ENCODE results near the gene NDP. TPM values are rescaled to one million over a fixed set of nuclear protein-coding genes. Genes with fewer than 3 reads are reported as not detected.

NDP gene
- total and polyA plus RNA-seq, 10 of the 15 experiments (the other 5 are each of a cell fraction or from before 2014, with no cell fraction given), result 0.04 TPM; not detected in 9

DNA sequence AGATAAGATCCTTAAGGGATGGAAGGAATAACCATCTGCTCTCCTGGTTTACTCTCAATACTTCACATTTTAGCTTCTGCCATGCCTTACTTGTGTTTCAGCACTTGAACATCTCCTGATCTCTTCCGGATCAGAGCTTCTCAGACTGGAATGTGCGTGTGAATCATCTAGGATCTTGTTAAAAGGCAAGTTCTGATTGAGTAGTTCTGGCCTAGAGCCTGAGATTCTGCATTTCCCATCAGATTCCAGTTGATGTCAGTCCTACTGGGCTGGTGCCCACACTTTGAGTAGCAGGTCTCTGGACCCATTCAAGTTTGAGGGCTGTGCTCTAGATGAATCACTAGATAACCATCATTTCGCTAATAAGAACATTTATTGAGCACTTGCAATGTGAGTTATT, 20.0 kb downstream of the NDP start:
- in situ Hi-C loops (cut with MboI), result loop anchor here (10.0 kb wide), 1 partner anchor 1222 kb away; no protein-coding TSS in a partner anchor
- Histone ChIP-seq H3K79me2 (ENCODE audit: control insufficient read depth, insufficient read depth, low read length) (no peaks in the 10 kb centered on the region), H3K4me3 (no peak overlapping the region), H2AFZ (ENCODE audit: control insufficient read depth, low read depth, low read length) (no peak overlapping the region), H3K27me3 (replicated peaks in 1 of 2; ENCODE audit: control insufficient read depth in 2 of 2, insufficient read depth in 2 of 2, low read length in 1 of 2) (no peaks in the 10 kb centered on the region), H3K27ac (ENCODE audit: control insufficient read depth, insufficient read depth) (no peak overlapping the region), H3K4me2 (ENCODE audit: control insufficient read depth, insufficient read depth) (no peak overlapping the region), H4K20me1 (ENCODE audit: control insufficient read depth, insufficient read depth) (no peaks in the 10 kb centered on the region), H3K4me1 (ENCODE audit: control insufficient read depth, insufficient read depth, low read length) (no peaks in the 10 kb centered on the region), H3K9ac (ENCODE audit: control insufficient read depth, insufficient read depth, low read length) (no peak overlapping the region), H3K36me3 (ENCODE audit: control insufficient read depth in 2 of 2, insufficient read depth in 2 of 2, low read length in 1 of 2) (no peaks in the 10 kb centered on the region), H3K9me3 (replicated peaks; ENCODE audit: control insufficient read depth, insufficient read depth, low read length) (no peaks in the 10 kb centered on the region)
- intact Hi-C loops (cut with micrococcal nuclease; ENCODE audit: unreplicated experiment), result no loop called here
- POLR2A ChIA-PET, result no interaction called here
- FAIRE-seq, result no peak
- no peak for TF ChIP-seq MYC (IDR thresholded peaks at IDR 0.05; ENCODE audit: insufficient read depth, insufficient read length, insufficient replicate concordance, low read length, severe bottlenecking)
- TF ChIP-seq KAT2A (conservative IDR thresholded peaks at IDR 0.05; ENCODE audit: control insufficient read depth, low read depth, low read length), result no peak
- TF ChIP-seq BRCA1 (IDR thresholded peaks at IDR 0.05; ENCODE audit: low read depth, low read length), result no peak
- TF ChIP-seq KDM1A (IDR thresholded peaks at IDR 0.05; ENCODE audit: borderline replicate concordance), result no peak
- TF ChIP-seq, protein P1, sequence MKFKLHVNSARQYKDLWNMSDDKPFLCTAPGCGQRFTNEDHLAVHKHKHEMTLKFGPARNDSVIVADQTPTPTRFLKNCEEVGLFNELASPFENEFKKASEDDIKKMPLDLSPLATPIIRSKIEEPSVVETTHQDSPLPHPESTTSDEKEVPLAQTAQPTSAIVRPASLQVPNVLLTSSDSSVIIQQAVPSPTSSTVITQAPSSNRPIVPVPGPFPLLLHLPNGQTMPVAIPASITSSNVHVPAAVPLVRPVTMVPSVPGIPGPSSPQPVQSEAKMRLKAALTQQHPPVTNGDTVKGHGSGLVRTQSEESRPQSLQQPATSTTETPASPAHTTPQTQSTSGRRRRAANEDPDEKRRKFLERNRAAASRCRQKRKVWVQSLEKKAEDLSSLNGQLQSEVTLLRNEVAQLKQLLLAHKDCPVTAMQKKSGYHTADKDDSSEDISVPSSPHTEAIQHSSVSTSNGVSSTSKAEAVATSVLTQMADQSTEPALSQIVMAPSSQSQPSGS (IDR thresholded peaks at IDR 0.05; ENCODE audit: low read length), result no peak
- no peak for TF ChIP-seq CREB1 (IDR thresholded peaks at IDR 0.05; ENCODE audit: low read depth)
- CTCF ChIA-PET, result interaction anchor here (1.6 kb wide), 1 partner anchor 8 kb away, joined by 3 read pairs; no protein-coding TSS in a partner anchor
- no peak for DNase-seq (ENCODE audit: low read depth, low spot score)
- BruUV-seq (replicated peaks), result no TSS peak
- RAD21 ChIA-PET (ENCODE audit: unreplicated experiment), result no interaction called here
- 21% methylated on average over 3 of the region's 3 CpGs for WGBS (ENCODE audit: insufficient coverage, insufficient replicate concordance, low lambda C conversion rate, missing lambda C conversion rate)
- no peak for ATAC-seq
- SMC1A ChIA-PET (ENCODE audit: uncharacterized antibody, unreplicated experiment), result no interaction called here

DNA sequence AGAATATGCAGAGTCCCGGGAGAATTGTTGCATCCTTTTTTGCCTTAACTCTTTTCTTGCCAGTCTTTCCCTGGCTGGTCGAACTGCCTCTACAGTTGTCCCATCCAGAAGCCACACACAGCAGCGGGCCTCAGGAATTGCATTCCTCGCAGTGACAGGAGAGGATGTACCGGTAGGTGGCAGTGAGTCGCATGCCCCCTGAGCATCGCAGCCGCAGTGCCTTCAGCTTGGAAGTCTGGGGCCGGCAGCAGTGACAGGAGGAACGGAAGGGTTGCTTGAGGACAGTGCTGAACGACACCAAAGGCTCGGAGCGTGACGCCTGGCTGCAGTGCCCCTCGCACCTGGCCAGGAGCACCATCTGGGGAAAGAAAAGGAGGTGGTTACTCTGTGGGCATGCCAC, 23.5 kb downstream of the NDP start:
- Histone ChIP-seq H3K4me2 (ENCODE audit: control insufficient read depth, insufficient read depth) (no peak overlapping the region), H3K4me1 (ENCODE audit: control insufficient read depth, insufficient read depth, low read length) (no peaks in the 10 kb centered on the region), H3K4me3 (no peak overlapping the region), H3K36me3 (ENCODE audit: control insufficient read depth in 2 of 2, insufficient read depth in 2 of 2, low read length in 1 of 2) (no peaks in the 10 kb centered on the region), H3K9me3 (replicated peaks; ENCODE audit: control insufficient read depth, insufficient read depth, low read length) (no peaks in the 10 kb centered on the region), H3K79me2 (ENCODE audit: control insufficient read depth, insufficient read depth, low read length) (no peaks in the 10 kb centered on the region), H3K27me3 (replicated peaks in 1 of 2; ENCODE audit: control insufficient read depth in 2 of 2, insufficient read depth in 2 of 2, low read length in 1 of 2) (no peaks in the 10 kb centered on the region), H3K27ac (ENCODE audit: control insufficient read depth, insufficient read depth) (no peak overlapping the region), H3K9ac (ENCODE audit: control insufficient read depth, insufficient read depth, low read length) (no peak overlapping the region), H2AFZ (ENCODE audit: control insufficient read depth, low read depth, low read length) (no peak overlapping the region), H4K20me1 (ENCODE audit: control insufficient read depth, insufficient read depth) (no peaks in the 10 kb centered on the region)
- POLR2A ChIA-PET, result no interaction called here
- RAD21 ChIA-PET (ENCODE audit: unreplicated experiment), result no interaction called here
- DNase-seq (ENCODE audit: low read depth, low spot score) (no peak), ATAC-seq (peak; percentile 62), FAIRE-seq (no peak)
- intact Hi-C loops (cut with micrococcal nuclease; ENCODE audit: unreplicated experiment) (no loop called here), in situ Hi-C loops (cut with MboI) (loop anchor here (10.0 kb wide), 1 partner anchor 1225 kb away; no protein-coding TSS in a partner anchor)
- SMC1A ChIA-PET (ENCODE audit: uncharacterized antibody, unreplicated experiment), result no interaction called here
- BruUV-seq (replicated peaks), result no TSS peak
- CTCF ChIA-PET, result interaction anchor here (1.5 to 2.4 kb wide), 2 partner anchors 9 to 294 kb away, joined by 4 to 10 read pairs; no protein-coding TSS in a partner anchor
- 1% methylated on average over 15 of the region's 15 CpGs for WGBS (ENCODE audit: insufficient coverage, insufficient replicate concordance, low lambda C conversion rate, missing lambda C conversion rate)
- TF ChIP-seq, protein P2, sequence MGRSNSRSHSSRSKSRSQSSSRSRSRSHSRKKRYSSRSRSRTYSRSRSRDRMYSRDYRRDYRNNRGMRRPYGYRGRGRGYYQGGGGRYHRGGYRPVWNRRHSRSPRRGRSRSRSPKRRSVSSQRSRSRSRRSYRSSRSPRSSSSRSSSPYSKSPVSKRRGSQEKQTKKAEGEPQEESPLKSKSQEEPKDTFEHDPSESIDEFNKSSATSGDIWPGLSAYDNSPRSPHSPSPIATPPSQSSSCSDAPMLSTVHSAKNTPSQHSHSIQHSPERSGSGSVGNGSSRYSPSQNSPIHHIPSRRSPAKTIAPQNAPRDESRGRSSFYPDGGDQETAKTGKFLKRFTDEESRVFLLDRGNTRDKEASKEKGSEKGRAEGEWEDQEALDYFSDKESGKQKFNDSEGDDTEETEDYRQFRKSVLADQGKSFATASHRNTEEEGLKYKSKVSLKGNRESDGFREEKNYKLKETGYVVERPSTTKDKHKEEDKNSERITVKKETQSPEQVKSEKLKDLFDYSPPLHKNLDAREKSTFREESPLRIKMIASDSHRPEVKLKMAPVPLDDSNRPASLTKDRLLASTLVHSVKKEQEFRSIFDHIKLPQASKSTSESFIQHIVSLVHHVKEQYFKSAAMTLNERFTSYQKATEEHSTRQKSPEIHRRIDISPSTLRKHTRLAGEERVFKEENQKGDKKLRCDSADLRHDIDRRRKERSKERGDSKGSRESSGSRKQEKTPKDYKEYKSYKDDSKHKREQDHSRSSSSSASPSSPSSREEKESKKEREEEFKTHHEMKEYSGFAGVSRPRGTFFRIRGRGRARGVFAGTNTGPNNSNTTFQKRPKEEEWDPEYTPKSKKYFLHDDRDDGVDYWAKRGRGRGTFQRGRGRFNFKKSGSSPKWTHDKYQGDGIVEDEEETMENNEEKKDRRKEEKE (IDR thresholded peaks at IDR 0.05), result no peak
- TF ChIP-seq RAD21 (IDR thresholded peaks at IDR 0.05; ENCODE audit: insufficient read depth, low read depth, low read length) (0 out of 2 replicates have a peak, but pooled peaks have one; percentile 8), JUNB (IDR thresholded peaks at IDR 0.05) (no peak)
- TF ChIP-seq, protein P3, sequence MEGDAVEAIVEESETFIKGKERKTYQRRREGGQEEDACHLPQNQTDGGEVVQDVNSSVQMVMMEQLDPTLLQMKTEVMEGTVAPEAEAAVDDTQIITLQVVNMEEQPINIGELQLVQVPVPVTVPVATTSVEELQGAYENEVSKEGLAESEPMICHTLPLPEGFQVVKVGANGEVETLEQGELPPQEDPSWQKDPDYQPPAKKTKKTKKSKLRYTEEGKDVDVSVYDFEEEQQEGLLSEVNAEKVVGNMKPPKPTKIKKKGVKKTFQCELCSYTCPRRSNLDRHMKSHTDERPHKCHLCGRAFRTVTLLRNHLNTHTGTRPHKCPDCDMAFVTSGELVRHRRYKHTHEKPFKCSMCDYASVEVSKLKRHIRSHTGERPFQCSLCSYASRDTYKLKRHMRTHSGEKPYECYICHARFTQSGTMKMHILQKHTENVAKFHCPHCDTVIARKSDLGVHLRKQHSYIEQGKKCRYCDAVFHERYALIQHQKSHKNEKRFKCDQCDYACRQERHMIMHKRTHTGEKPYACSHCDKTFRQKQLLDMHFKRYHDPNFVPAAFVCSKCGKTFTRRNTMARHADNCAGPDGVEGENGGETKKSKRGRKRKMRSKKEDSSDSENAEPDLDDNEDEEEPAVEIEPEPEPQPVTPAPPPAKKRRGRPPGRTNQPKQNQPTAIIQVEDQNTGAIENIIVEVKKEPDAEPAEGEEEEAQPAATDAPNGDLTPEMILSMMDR (IDR thresholded peaks at IDR 0.05 in 2 of 3, conservative IDR thresholded peaks at IDR 0.05 in 1 of 3; ENCODE audit: control insufficient read depth in 2 of 3, extremely low read depth in 1 of 3, insufficient read depth in 1 of 3, low read depth in 3 of 3, low read length in 3 of 3), result peak; percentile 36 to 49 (median 36); a peak in 3 of 6 replicates

All from GM12878 (cell line).